Hepatocyte (in vitro differentiated cells): ENCODE measurements around the gene CLIP1. TPM values are rescaled to one million over a fixed set of nuclear protein-coding genes. Genes with fewer than 3 reads are reported as not detected.
"Not testable (repeated sequence)": the region's sequence is repeated elsewhere in the genome, so short reads cannot be mapped to it uniquely, and the experiment has no call there.

Experiments
- DNase-seq: peaks from one replicate; pipeline ENCODE4 v3.0.0-alpha.2; 2016; ENCODE audit warnings: low spot score
- H2AFZ ChIP-seq: fragments of 200-600 bp; sonication (generic); 2 replicates; pipeline ENCODE4 v1.6.0; 2016; ENCODE audit warnings: antibody characterized with exemption, mild to moderate bottlenecking
- H3K27ac ChIP-seq: fragments of 200-600 bp; sonication (generic); 2 replicates; pipeline ENCODE4 v1.5.1; 2016; ENCODE audit warnings: mild to moderate bottlenecking
- H3K27me3 ChIP-seq: fragments of 200-600 bp; sonication (generic); 2 replicates; pipeline ENCODE4 v1.6.1; 2016
- H3K36me3 ChIP-seq: fragments of 200-600 bp; sonication (generic); replicated peaks from 2 replicates; pipeline ENCODE4 v1.5.1; 2016; ENCODE audit warnings: low read depth; ENCODE audit not compliant: insufficient read depth
- H3K4me1 ChIP-seq: fragments of 200-600 bp; sonication (generic); 2 replicates; pipeline ENCODE4 v1.5.1; 2016; ENCODE audit warnings: mild to moderate bottlenecking, moderate library complexity; ENCODE audit not compliant: insufficient read depth
- H3K4me2 ChIP-seq: fragments of 200-600 bp; sonication (generic); 2 replicates; pipeline ENCODE4 v1.6.0; 2016
- H3K4me3 ChIP-seq: fragments of 200-600 bp; sonication (generic); 2 replicates; pipeline ENCODE4 v1.5.1; 2016; ENCODE audit warnings: mild to moderate bottlenecking
- H3K79me2 ChIP-seq: fragments of 200-600 bp; sonication (generic); 2 replicates; pipeline ENCODE4 v1.6.0; 2017; ENCODE audit warnings: mild to moderate bottlenecking
- H3K9me2 ChIP-seq: fragments of 200-600 bp; sonication (generic); replicated peaks from 2 replicates; pipeline ENCODE4 v1.6.0; 2017; ENCODE audit warnings: mild to moderate bottlenecking; ENCODE audit not compliant: insufficient read depth
- H3K9me3 ChIP-seq: fragments of 200-600 bp; sonication (generic); 2 replicates; pipeline ENCODE4 v1.5.1; 2016; ENCODE audit warnings: low read depth, mild to moderate bottlenecking
- H4K20me1 ChIP-seq: fragments of 200-600 bp; sonication (generic); 2 replicates; pipeline ENCODE4 v1.6.0; 2016; ENCODE audit warnings: mild to moderate bottlenecking; ENCODE audit not compliant: insufficient read depth, poor library complexity, severe bottlenecking
- CTCF ChIP-seq: fragments of 200-600 bp; sonication (generic); IDR thresholded peaks from 2 replicates; pipeline ENCODE4 v1.5.1; 2016; ENCODE audit warnings: antibody characterized with exemption, mild to moderate bottlenecking; ENCODE audit not compliant: poor library complexity
- EZH2 ChIP-seq: fragments of 200-600 bp; sonication (generic); IDR thresholded peaks from 2 replicates; pipeline ENCODE4 v1.6.1; 2016; ENCODE audit warnings: antibody characterized with exemption, mild to moderate bottlenecking, borderline replicate concordance
- EZH2phosphoT487 ChIP-seq: fragments of 200-600 bp; sonication (generic); IDR thresholded peaks from one replicate; pipeline ENCODE4 v1.6.1; 2018; ENCODE audit warnings: antibody characterized with exemption, mild to moderate bottlenecking, low read depth, moderate library complexity; ENCODE audit not compliant: unreplicated experiment, severe bottlenecking
- WGBS: methylation state at CpG from one replicate; pipeline ENCODE4 v1.1.6; 2016; ENCODE audit warnings: low lambda C conversion rate; ENCODE audit errors: missing lambda C conversion rate; 5-methylcytosine and 5-hydroxymethylcytosine counted together
- polyA plus RNA-seq: library from polyadenylated mRNA; unstranded; fragments of >200 nt; fragmentation: Nextera tagmentation; extraction: Ambion mirVana; gene quantifications from 2 replicates; pipeline ENCODE4 v1.2.1, GENCODE V29; 2016
- total RNA-seq: library from RNA; depleted of rRNA; stranded (reverse); fragments of >200 nt; gene quantifications from 2 replicates; pipeline ENCODE4 v1.2.3, GENCODE V29; 2014

The CLIP1 gene
- total and polyA plus RNA-seq, 2 experiments from 2014 or later, result 38.0 to 45.2 TPM

GRCh38 chr12:122454739-122455138 is 32.3 kb upstream of the CLIP1 start:
- H3K4me2 ChIP-seq, result no peak overlapping the region

GRCh38 chr12:122454250-122454721 is 31.8 kb upstream of the CLIP1 start:
- WGBS, result 92% methylated on average over 12 of the region's 12 CpGs
- H3K4me3 ChIP-seq, result no peak overlapping the region
- H2AFZ ChIP-seq, result no peak overlapping the region
- no peaks in the 10 kb centered on the region for H3K36me3 ChIP-seq
- H3K79me2 ChIP-seq, result no peaks in the 10 kb centered on the region
- no peak overlapping the region for H3K4me2 ChIP-seq
- H3K27ac ChIP-seq, result no peak overlapping the region
- H3K9me3 ChIP-seq, result no peaks in the 10 kb centered on the region
- TF ChIP-seq EZH2phosphoT487 (no peak), CTCF (no peak), EZH2 (no peak)
- DNase-seq, result no peak
- H3K9me2 ChIP-seq, result no peaks in the 10 kb centered on the region
- no peaks in the 10 kb centered on the region for H4K20me1 ChIP-seq
- no peaks in the 10 kb centered on the region for H3K4me1 ChIP-seq
- H3K27me3 ChIP-seq, result no peaks in the 10 kb centered on the region

More at GRCh38 chr12:122454739-122455138, 32.3 kb upstream of the CLIP1 start:
- Histone ChIP-seq H3K9me3 (no peaks in the 10 kb centered on the region), H3K4me1 (no peaks in the 10 kb centered on the region), H3K27me3 (no peaks in the 10 kb centered on the region), H3K27ac (no peak overlapping the region), H3K79me2 (no peaks in the 10 kb centered on the region), H3K36me3 (no peaks in the 10 kb centered on the region), H4K20me1 (no peaks in the 10 kb centered on the region), H2AFZ (no peak overlapping the region), H3K4me3 (no peak overlapping the region), H3K9me2 (no peaks in the 10 kb centered on the region)
- TF ChIP-seq EZH2phosphoT487 (no peak), EZH2 (no peak), CTCF (no peak)
- DNase-seq, result no peak
- 65% methylated on average over 6 of the region's 6 CpGs for WGBS

- no peaks in the 10 kb centered on the region for H4K20me1 ChIP-seq
- H2AFZ ChIP-seq, result no peak overlapping the region
- no peaks in the 10 kb centered on the region for H3K4me1 ChIP-seq
- H3K4me2 ChIP-seq, result no peak overlapping the region
- H3K27ac ChIP-seq, result no peak overlapping the region
- no peak for TF ChIP-seq EZH2
- TF ChIP-seq EZH2phosphoT487, result no peak
- TF ChIP-seq CTCF, result no peak
- no peaks in the 10 kb centered on the region for H3K36me3 ChIP-seq
- no peaks in the 10 kb centered on the region for H3K27me3 ChIP-seq
- no peaks in the 10 kb centered on the region for H3K79me2 ChIP-seq
- WGBS, result 86% methylated on average over 11 of the region's 11 CpGs
- H3K9me3 ChIP-seq, result no peaks in the 10 kb centered on the region
- no peak for DNase-seq
- no peaks in the 10 kb centered on the region for H3K9me2 ChIP-seq
- no peak overlapping the region for H3K4me3 ChIP-seq
Measured at GRCh38 chr12:122452701-122453285, 30.3 kb upstream of the CLIP1 start.

GRCh38 chr12:122449317-122449716 is 26.8 kb upstream of the CLIP1 start:
- Histone ChIP-seq H3K4me3 (no peak overlapping the region), H3K4me2 (no peak overlapping the region)

GRCh38 chr12:122447825-122448224 is 25.4 kb upstream of the CLIP1 start:
- H4K20me1 ChIP-seq, H3K27me3 ChIP-seq, H3K27ac ChIP-seq, H3K9me2 ChIP-seq, H3K4me1 ChIP-seq, DNase-seq, H2AFZ ChIP-seq, H3K4me3 ChIP-seq, H3K79me2 ChIP-seq, H3K36me3 ChIP-seq, H3K4me2 ChIP-seq, H3K9me3 ChIP-seq: not testable (repeated sequence)
- WGBS, result 99% methylated on average over 3 of the region's 3 CpGs

More at GRCh38 chr12:122449317-122449716, 26.8 kb upstream of the CLIP1 start:
- Histone ChIP-seq H3K79me2 (no peaks in the 10 kb centered on the region), H3K9me2 (no peaks in the 10 kb centered on the region), H3K27me3 (no peaks in the 10 kb centered on the region), H3K27ac (peak overlapping the region; percentile 20), H2AFZ (no peak overlapping the region), H3K9me3 (no peaks in the 10 kb centered on the region), H4K20me1 (no peaks in the 10 kb centered on the region), H3K4me1 (no peaks in the 10 kb centered on the region), H3K36me3 (no peaks in the 10 kb centered on the region)
- no peak for TF ChIP-seq CTCF
- no peak for TF ChIP-seq EZH2
- no peak for TF ChIP-seq EZH2phosphoT487
- 93% methylated on average over 2 of the region's 2 CpGs for WGBS
- peak; percentile 78 for DNase-seq
